Activated naive CD8-positive, alpha-beta T cell treated with anti-CD3 and anti-CD28 coated beads, Interleukin-2, amount 10 ng/mL, durations not matched to agents 7 days and 5 days (primary cell): Measurements from ENCODE around the gene ACAP2. TPM values are rescaled to one million over a fixed set of nuclear protein-coding genes. Genes with fewer than 3 reads are reported as not detected.

ENCODE experiments used
- ATAC-seq: fragments of 150-1000 bp; cut with Tn5 transposase; one replicate; pipeline ENCODE4 v1.10.0; 2021; ENCODE audit warnings: low read depth, moderate library complexity
- POLR2A ChIA-PET: fragments of 350-600 bp; sonication (Branson Sonifier 250); formaldehyde crosslinking; loops from one replicate; lab custom pipeline; 2021; ENCODE audit warnings: antibody characterized with exemption; lab: Charles Lee
- DNase-seq: peaks from one replicate; pipeline ENCODE4 v3.0.0; 2021
- H3K27ac Mint-ChIP-seq: one replicate; pipeline ENCODE4 v1.8.0; 2022; ENCODE audit warnings: mild to moderate bottlenecking, mixed read lengths
- H3K27me3 Mint-ChIP-seq: one replicate; pipeline ENCODE4 v1.8.0; 2022; ENCODE audit warnings: mild to moderate bottlenecking, moderate library complexity, mixed read lengths
- H3K36me3 Mint-ChIP-seq: one replicate; pipeline ENCODE4 v1.8.0; 2021; ENCODE audit warnings: mild to moderate bottlenecking, mixed read lengths
- H3K4me1 Mint-ChIP-seq: one replicate; pipeline ENCODE4 v1.8.0; 2021; ENCODE audit warnings: mixed read lengths
- H3K4me3 Mint-ChIP-seq: one replicate; pipeline ENCODE4 v1.8.0; 2022; ENCODE audit warnings: mild to moderate bottlenecking, moderate library complexity, mixed read lengths
- H3K9me3 Mint-ChIP-seq: one replicate; pipeline ENCODE4 v1.8.0; 2021; ENCODE audit warnings: mixed read lengths
- total RNA-seq, 2 experiments: library from RNA; stranded (reverse); gene quantifications; one replicate each; pipeline ENCODE4 v1.2.3, GENCODE V29; 2021

ACAP2 gene
- total RNA-seq, 2 experiments from 2014 or later = 68.3 to 73.4 TPM

GRCh38 chr3:195265363-195265976, 177.3 kb downstream of the ACAP2 start:
- no peaks in the 10 kb centered on the region for H3K27me3 Mint-ChIP-seq
- POLR2A ChIA-PET = no interaction called here
- DNase-seq (no peak), ATAC-seq (no peak)
- H3K9me3 Mint-ChIP-seq = no peaks in the 10 kb centered on the region
- H3K4me3 Mint-ChIP-seq = no peak overlapping the region
- H3K36me3 Mint-ChIP-seq = peaks cover 2% of the 10 kb centered on the region
- peaks cover 25% of the 10 kb centered on the region for H3K4me1 Mint-ChIP-seq
- no peak overlapping the region for H3K27ac Mint-ChIP-seq

GRCh38 chr3:195263925-195264600, 178.8 kb downstream of the ACAP2 start:
- ATAC-seq (no peak), DNase-seq (no peak)
- no peak overlapping the region for H3K4me3 Mint-ChIP-seq
- peaks cover 2% of the 10 kb centered on the region for H3K36me3 Mint-ChIP-seq
- no peaks in the 10 kb centered on the region for H3K27me3 Mint-ChIP-seq
- H3K27ac Mint-ChIP-seq = no peak overlapping the region
- POLR2A ChIA-PET = interaction anchor here (0.6 kb wide), 1 partner anchor 277 kb away, joined by 5 read pairs; no protein-coding TSS in a partner anchor
- peaks cover 14% of the 10 kb centered on the region for H3K4me1 Mint-ChIP-seq
- H3K9me3 Mint-ChIP-seq = no peaks in the 10 kb centered on the region

DNA sequence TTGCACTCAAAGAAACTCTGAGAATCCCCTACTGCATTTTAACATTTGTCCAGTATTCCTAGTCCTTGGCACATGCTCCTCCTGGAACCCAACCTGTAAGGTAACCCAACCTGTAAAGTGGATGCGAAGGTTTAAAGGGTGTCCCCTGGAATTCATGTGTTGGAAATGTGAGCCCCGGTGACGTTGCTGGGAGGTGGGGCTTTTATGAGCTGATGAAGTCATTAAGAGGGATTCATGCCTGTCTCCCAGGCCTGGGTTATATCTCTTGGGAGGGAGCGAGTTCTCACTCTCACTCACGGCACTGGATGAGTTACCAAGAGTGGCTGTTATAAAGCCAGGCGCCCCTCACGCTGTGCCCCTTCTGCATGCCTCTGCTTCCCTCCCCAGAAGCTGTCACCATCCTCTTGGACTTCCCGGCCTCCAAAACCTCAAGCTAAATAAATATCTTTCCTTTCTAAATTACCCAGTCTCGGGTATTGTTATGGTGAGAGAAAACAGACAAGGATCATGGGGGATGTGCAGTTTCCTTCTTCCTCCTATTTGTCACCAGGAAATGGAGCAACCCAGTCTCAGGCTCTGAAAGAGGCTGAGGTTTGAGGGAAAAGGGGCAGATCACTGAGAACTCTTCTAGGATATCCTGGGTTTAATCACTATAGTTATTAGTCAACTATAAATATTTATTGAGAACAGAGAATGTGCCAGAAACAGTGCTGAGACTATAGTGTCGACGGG, 179.5 kb downstream of the ACAP2 start:
- Mint-ChIP-seq H3K27ac (no peak overlapping the region), H3K9me3 (no peaks in the 10 kb centered on the region), H3K27me3 (no peaks in the 10 kb centered on the region), H3K4me1 (peaks cover 15% of the 10 kb centered on the region), H3K4me3 (no peak overlapping the region), H3K36me3 (peaks cover 2% of the 10 kb centered on the region)
- DNase-seq (no peak), ATAC-seq (no peak)
- POLR2A ChIA-PET = interaction anchor here (0.5 to 1.5 kb wide), 2 partner anchors 8 to 178 kb away, joined by 3 to 4 read pairs; partner anchors contain the start of gene XXYLT1

GRCh38 chr3:195261925-195262324, 180.9 kb downstream of the ACAP2 start:
- ATAC-seq = no peak
- DNase-seq = no peak
- H3K36me3 Mint-ChIP-seq = no peaks in the 10 kb centered on the region

GRCh38 chr3:195260280-195260905, 182.4 kb downstream of the ACAP2 start:
- H3K27ac Mint-ChIP-seq = peak overlapping the region; percentile 49
- H3K36me3 Mint-ChIP-seq = no peaks in the 10 kb centered on the region
- no peaks in the 10 kb centered on the region for H3K27me3 Mint-ChIP-seq
- no peaks in the 10 kb centered on the region for H3K9me3 Mint-ChIP-seq
- peaks cover 15% of the 10 kb centered on the region for H3K4me1 Mint-ChIP-seq
- ATAC-seq (peak; percentile 18), DNase-seq (no peak)
- peak overlapping the region; percentile 81 for H3K4me3 Mint-ChIP-seq
- POLR2A ChIA-PET = interaction anchor here (0.6 to 2.1 kb wide), 4 partner anchors 110 to 588 kb away, joined by 3 to 10 read pairs (median 4); partner anchors contain the start of gene LSG1

More at GRCh38 chr3:195261925-195262324, 180.9 kb downstream of the ACAP2 start:
- Mint-ChIP-seq H3K9me3 (no peaks in the 10 kb centered on the region), H3K27ac (no peak overlapping the region), H3K4me3 (no peak overlapping the region), H3K4me1 (peaks cover 15% of the 10 kb centered on the region), H3K27me3 (no peaks in the 10 kb centered on the region)
- POLR2A ChIA-PET = interaction anchor here (1.5 to 2.1 kb wide), 2 partner anchors 9 to 579 kb away, joined by 3 to 5 read pairs; partner anchors contain the start of gene XXYLT1

- Mint-ChIP-seq H3K27ac (no peak overlapping the region), H3K9me3 (no peaks in the 10 kb centered on the region), H3K4me3 (peak overlapping the region; percentile 23), H3K27me3 (no peaks in the 10 kb centered on the region), H3K4me1 (peaks cover 15% of the 10 kb centered on the region), H3K36me3 (peaks cover 1% of the 10 kb centered on the region)
- DNase-seq = peak; percentile 94
- peak; percentile 75 for ATAC-seq
- POLR2A ChIA-PET = interaction anchor here (1.1 kb wide), 1 partner anchor 110 kb away, joined by 4 read pairs; no protein-coding TSS in a partner anchor
Observed at GRCh38 chr3:195259475-195260279, 183.1 kb downstream of the ACAP2 start.

- Mint-ChIP-seq H3K27me3 (no peaks in the 10 kb centered on the region), H3K36me3 (peaks cover 1% of the 10 kb centered on the region), H3K4me3 (no peak overlapping the region), H3K27ac (peak overlapping the region; percentile 42), H3K4me1 (peaks cover 13% of the 10 kb centered on the region), H3K9me3 (no peaks in the 10 kb centered on the region)
- POLR2A ChIA-PET = interaction anchor here (1.0 to 2.1 kb wide), 3 partner anchors 571 to 587 kb away, joined by 3 to 5 read pairs (median 4); partner anchors contain the start of gene LSG1
- ATAC-seq = no peak
- no peak for DNase-seq
Observed at GRCh38 chr3:195259154-195259474, 183.7 kb downstream of the ACAP2 start.

DNA sequence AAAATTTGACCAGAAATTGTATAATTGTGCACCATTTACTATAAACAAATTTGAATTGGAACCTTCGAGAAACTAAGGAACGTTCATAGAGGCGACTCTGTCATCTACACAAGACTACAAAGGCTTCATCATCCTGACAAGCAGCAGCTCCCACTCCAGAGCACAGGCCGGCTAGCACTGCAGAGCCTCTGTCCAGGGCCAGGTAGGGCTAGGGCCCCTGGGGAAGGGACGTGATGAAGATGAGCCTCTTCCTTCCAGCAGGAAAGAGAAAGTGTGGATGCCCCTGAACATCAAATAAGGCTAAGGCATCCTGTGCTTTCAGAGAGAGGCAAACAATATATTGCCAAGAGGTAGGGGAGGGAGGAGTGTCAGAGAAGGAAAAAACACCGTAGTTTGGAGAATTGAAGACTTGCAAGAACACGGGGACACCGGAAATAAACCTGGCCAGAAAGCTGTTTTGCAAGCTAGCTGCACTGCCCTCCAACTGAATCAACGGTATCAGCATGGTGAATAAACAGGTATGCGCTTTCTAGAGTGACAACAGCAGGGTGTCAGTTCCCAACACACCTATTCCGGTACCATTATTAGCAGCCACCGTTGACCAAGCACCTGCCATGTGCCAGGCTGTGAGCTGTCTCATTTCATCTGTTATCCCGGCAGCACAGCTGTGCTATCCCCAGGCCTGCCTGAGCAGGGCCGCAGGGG, 184.2 kb downstream of the ACAP2 start:
- no peaks in the 10 kb centered on the region for H3K9me3 Mint-ChIP-seq
- no peak overlapping the region for H3K4me3 Mint-ChIP-seq
- no peaks in the 10 kb centered on the region for H3K27me3 Mint-ChIP-seq
- peak; percentile 45 for DNase-seq
- H3K36me3 Mint-ChIP-seq = peaks cover 1% of the 10 kb centered on the region
- peaks cover 13% of the 10 kb centered on the region for H3K4me1 Mint-ChIP-seq
- peak overlapping the region; percentile 42 for H3K27ac Mint-ChIP-seq
- POLR2A ChIA-PET = interaction anchor here (1.0 to 2.1 kb wide), 3 partner anchors 571 to 586 kb away, joined by 3 to 5 read pairs (median 4); partner anchors contain the start of gene LSG1
- no peak for ATAC-seq

DNA sequence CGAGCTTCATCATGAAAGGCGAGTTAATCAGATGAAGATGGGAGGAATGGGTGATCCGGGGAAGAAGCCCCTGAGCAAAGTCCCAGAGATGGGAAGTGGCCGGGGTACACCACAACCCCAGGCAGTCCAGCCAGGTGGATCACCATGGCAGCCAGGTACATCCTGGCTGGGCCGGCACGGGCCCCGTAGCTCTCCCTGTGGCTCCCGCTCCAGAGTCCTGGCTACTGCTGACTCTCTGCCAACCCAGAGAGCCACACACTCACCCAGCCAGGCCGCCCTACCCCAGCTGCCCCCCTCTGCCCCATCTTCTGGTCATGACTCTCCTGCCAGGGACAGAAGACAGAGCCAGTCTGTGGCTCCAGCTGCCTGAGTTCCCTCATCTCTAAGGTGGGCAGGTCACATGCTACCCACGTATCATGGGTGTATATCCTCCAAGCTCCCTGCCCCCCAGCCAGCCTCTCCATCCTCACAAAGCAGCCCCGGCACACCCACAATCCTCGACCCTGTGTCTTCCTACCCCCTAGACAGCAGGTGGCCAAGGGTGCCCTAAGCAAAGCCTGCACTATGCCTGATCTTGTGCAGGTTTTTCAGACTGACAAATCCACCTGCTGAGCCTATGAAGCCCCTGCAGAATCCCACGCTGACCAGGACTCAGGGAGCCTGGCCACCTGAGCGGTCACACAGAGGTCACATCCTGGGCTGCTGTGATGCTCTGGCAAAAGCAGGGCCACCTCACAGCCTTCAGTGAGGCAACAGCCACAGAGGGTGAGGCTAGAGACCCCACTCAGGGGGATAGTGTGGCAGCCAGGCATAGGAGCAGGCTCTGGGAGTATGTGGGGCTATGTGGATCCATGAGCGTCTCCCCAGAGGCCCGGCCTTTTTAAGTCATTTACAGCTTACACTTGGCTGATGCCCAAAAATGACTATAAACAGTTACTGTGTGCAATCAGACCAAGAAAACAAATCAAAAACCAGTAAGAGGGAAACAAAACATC, 185.1 kb downstream of the ACAP2 start:
- Mint-ChIP-seq H3K27me3 (no peaks in the 10 kb centered on the region), H3K4me3 (no peak overlapping the region), H3K9me3 (no peaks in the 10 kb centered on the region), H3K27ac (peak overlapping the region; percentile 3), H3K4me1 (peaks cover 14% of the 10 kb centered on the region), H3K36me3 (peaks cover 1% of the 10 kb centered on the region)
- ATAC-seq (no peak), DNase-seq (no peak)
- POLR2A ChIA-PET = interaction anchor here (1.0 to 2.1 kb wide), 4 partner anchors 570 to 585 kb away, joined by 3 to 5 read pairs (median 4); partner anchors contain the start of gene LSG1

GRCh38 chr3:195256639-195257453, 186.0 kb downstream of the ACAP2 start:
- DNase-seq (no peak), ATAC-seq (no peak)
- Mint-ChIP-seq H3K27me3 (no peaks in the 10 kb centered on the region), H3K27ac (no peak overlapping the region), H3K36me3 (peaks cover 1% of the 10 kb centered on the region), H3K4me1 (peaks cover 15% of the 10 kb centered on the region), H3K9me3 (no peaks in the 10 kb centered on the region), H3K4me3 (no peak overlapping the region)
- POLR2A ChIA-PET = interaction anchor here (1.2 to 2.1 kb wide), 2 partner anchors 570 to 574 kb away, joined by 3 to 5 read pairs; no protein-coding TSS in a partner anchor
